HL-60 (cell line): ENCODE data around the gene TPM2.
A peak's percentile ranks its signal among the peaks of the same experiment; 100 is the strongest.

ENCODE experiments used
- DNase-seq, 2 experiments: peaks; one replicate each; pipeline ENCODE4 v3.0.0-alpha.2; 2010 to 2020; ENCODE audit warnings: low read depth in 1 of 2, low spot score in 1 of 2
- H3K27ac ChIP-seq: fragments of 250-450 bp; sonication (Bioruptor Pico); replicated peaks from 2 replicates; pipeline ENCODE4 v1.5.1; 2020; ENCODE audit warnings: mild to moderate bottlenecking, moderate library complexity
- H3K27me3 ChIP-seq: fragments of 250-450 bp; sonication (Bioruptor Pico); 2 replicates; pipeline ENCODE4 v1.5.1; 2021; ENCODE audit warnings: mild to moderate bottlenecking, moderate library complexity; ENCODE audit not compliant: insufficient read depth, poor library complexity, severe bottlenecking
- H3K4me3 ChIP-seq: replicated peaks from 2 replicates; pipeline ENCODE4 v1.5.1; 2011; ENCODE audit warnings: mild to moderate bottlenecking, control low read depth, low read length; ENCODE audit not compliant: insufficient read depth
- GABPA ChIP-seq: IDR thresholded peaks from 2 replicates; pipeline ENCODE4 v1.6.1; 2012; ENCODE audit warnings: low read depth
- POLR2AphosphoS5 ChIP-seq: IDR thresholded peaks from 2 replicates; pipeline ENCODE4 v1.6.1; 2012; ENCODE audit warnings: low read depth
- SPI1 ChIP-seq: IDR thresholded peaks from 2 replicates; pipeline ENCODE4 v1.6.1; 2012; ENCODE audit warnings: low read depth, mild to moderate bottlenecking, borderline replicate concordance
- TF ChIP-seq, protein P1 (sequence below): IDR thresholded peaks from 2 replicates; pipeline ENCODE4 v1.6.1; 2012; ENCODE audit warnings: low read depth; ENCODE audit not compliant: insufficient replicate concordance
- TF ChIP-seq, protein P2 (sequence below): IDR thresholded peaks from one replicate; pipeline ENCODE4 v1.5.1; 2011; ENCODE audit warnings: low read length, control low read depth, inconsistent platforms; ENCODE audit not compliant: insufficient read depth

The TPM2 gene

DNA sequence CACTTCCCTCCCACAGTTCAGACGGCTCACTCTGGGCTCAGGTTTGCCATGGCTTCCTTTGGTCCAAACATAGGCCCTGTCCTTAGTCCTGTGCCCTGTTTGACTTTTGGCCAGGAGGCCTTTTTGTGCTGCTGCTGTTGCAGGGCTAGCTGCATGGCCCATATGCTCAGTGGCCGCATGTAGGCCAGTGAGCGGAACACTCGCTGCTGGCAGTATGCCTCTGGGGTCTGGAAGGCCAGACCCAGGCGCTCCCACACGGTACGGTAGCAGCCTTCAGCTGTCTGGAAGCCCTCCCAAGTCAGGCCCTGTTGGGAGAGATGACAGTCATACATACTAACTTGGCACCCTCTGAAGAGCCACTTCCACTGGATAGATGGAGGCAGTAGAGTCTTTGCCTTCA is 47.4 kb upstream of the TPM2 start:
- DNase-seq: no peak
- H3K27ac ChIP-seq: no peak overlapping the region
- no peak overlapping the region for H3K4me3 ChIP-seq
- no peak for TF ChIP-seq SPI1
- TF ChIP-seq GABPA: no peak
- TF ChIP-seq, protein P1, sequence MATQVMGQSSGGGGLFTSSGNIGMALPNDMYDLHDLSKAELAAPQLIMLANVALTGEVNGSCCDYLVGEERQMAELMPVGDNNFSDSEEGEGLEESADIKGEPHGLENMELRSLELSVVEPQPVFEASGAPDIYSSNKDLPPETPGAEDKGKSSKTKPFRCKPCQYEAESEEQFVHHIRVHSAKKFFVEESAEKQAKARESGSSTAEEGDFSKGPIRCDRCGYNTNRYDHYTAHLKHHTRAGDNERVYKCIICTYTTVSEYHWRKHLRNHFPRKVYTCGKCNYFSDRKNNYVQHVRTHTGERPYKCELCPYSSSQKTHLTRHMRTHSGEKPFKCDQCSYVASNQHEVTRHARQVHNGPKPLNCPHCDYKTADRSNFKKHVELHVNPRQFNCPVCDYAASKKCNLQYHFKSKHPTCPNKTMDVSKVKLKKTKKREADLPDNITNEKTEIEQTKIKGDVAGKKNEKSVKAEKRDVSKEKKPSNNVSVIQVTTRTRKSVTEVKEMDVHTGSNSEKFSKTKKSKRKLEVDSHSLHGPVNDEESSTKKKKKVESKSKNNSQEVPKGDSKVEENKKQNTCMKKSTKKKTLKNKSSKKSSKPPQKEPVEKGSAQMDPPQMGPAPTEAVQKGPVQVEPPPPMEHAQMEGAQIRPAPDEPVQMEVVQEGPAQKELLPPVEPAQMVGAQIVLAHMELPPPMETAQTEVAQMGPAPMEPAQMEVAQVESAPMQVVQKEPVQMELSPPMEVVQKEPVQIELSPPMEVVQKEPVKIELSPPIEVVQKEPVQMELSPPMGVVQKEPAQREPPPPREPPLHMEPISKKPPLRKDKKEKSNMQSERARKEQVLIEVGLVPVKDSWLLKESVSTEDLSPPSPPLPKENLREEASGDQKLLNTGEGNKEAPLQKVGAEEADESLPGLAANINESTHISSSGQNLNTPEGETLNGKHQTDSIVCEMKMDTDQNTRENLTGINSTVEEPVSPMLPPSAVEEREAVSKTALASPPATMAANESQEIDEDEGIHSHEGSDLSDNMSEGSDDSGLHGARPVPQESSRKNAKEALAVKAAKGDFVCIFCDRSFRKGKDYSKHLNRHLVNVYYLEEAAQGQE: no peak
- TF ChIP-seq POLR2AphosphoS5: no peak
- TF ChIP-seq, protein P2, sequence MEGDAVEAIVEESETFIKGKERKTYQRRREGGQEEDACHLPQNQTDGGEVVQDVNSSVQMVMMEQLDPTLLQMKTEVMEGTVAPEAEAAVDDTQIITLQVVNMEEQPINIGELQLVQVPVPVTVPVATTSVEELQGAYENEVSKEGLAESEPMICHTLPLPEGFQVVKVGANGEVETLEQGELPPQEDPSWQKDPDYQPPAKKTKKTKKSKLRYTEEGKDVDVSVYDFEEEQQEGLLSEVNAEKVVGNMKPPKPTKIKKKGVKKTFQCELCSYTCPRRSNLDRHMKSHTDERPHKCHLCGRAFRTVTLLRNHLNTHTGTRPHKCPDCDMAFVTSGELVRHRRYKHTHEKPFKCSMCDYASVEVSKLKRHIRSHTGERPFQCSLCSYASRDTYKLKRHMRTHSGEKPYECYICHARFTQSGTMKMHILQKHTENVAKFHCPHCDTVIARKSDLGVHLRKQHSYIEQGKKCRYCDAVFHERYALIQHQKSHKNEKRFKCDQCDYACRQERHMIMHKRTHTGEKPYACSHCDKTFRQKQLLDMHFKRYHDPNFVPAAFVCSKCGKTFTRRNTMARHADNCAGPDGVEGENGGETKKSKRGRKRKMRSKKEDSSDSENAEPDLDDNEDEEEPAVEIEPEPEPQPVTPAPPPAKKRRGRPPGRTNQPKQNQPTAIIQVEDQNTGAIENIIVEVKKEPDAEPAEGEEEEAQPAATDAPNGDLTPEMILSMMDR: no peak
- H3K27me3 ChIP-seq: no peaks in the 10 kb centered on the region

DNA sequence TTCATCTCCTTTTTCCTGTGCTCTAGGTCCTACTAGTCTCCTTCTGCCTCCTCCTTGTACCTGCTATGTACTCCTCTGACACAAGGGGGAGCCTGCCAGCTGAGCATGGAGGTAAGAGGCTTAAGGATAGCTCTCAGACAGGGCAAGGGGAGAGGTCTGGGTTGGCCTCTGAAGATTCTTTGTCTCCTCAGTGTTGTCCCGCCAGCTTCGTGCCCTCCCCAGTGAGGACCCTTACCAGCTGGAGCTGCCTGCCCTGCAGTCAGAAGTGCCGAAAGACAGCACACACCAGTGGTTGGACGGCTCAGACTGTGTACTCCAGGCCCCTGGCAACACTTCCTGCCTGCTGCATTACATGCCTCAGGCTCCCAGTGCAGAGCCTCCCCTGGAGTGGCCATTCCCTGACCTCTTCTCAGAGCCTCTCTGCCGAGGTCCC is 46.5 kb upstream of the TPM2 start:
- Histone ChIP-seq H3K27me3 (no peaks in the 10 kb centered on the region), H3K4me3 (no peak overlapping the region), H3K27ac (no peak overlapping the region)
- peak in 1 of 2 experiments; percentile 82 for DNase-seq
- TF ChIP-seq SPI1: no peak
- TF ChIP-seq, protein P1: no peak
- TF ChIP-seq, protein P2: peak; percentile 93

DNA sequence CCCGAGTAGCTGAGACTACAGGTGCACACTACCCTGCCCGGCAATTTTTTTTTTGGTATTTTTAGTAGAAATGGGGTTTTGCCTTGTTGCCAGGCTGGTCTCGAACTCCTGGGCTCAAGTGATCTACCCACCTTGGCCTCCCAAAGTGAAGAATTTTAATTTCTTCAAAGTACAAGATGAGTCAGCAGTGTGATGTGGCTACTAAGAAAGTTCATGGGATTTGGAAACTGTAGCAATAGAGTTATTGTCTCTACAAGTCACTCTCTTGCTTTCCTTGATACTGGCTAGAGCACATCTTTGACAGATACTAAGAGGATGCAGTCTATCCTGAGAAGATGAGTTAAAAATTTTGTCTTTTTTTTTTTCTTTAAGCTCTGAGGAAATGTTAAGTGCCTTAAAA is 44.4 kb upstream of the TPM2 start:
- DNase-seq: no peak
- Histone ChIP-seq H3K27ac (no peak overlapping the region), H3K4me3 (no peak overlapping the region), H3K27me3 (no peaks in the 10 kb centered on the region)
- TF ChIP-seq, protein P1: no peak
